IMR-90 (cell line): ENCODE results near the gene CARD8. TPM values are rescaled to one million over a fixed set of nuclear protein-coding genes. Genes with fewer than 3 reads are reported as not detected.

Experiments
- ATAC-seq: fragments of 200-7000 bp; cut with Tn5 transposase; 2 replicates; pipeline ENCODE4 v1.9.1; 2020; ENCODE audit warnings: low read depth, mild to moderate bottlenecking, moderate library complexity
- BruUV-seq: library from RNA; stranded (reverse); fragments of 400-500 nt; replicated peaks from 2 replicates; lab custom pipeline; 2021; lab: Mats Ljungman, UMichigan
- CTCF ChIA-PET: fragments of 300-600 bp; formaldehyde crosslinking; extraction: SDS; loops from one replicate; lab custom pipeline; 2021; ENCODE audit warnings: antibody characterized with exemption; lab: Yijun Ruan, JAX
- POLR2A ChIA-PET: fragments of 300-600 bp; sonication (Branson Sonifier 250); formaldehyde crosslinking; loops from one replicate; lab custom pipeline; 2022; ENCODE audit warnings: antibody characterized with exemption; ENCODE audit not compliant: unreplicated experiment; lab: Charles Lee
- DNase-seq: peaks from one replicate; pipeline ENCODE4 v3.0.0; 2013
- H2AFZ ChIP-seq: replicated peaks from 2 replicates; pipeline ENCODE3; 2013; ENCODE audit warnings: low read length, mild to moderate bottlenecking; ENCODE audit not compliant: poor library complexity
- H2AK5ac ChIP-seq: 2 replicates; pipeline ENCODE4 v1.6.1; 2013; ENCODE audit warnings: low read depth, low read length, inconsistent platforms
- H2AK9ac ChIP-seq: replicated peaks from 2 replicates; pipeline ENCODE3; 2013; ENCODE audit warnings: mild to moderate bottlenecking, low read depth, low read length, moderate library complexity; ENCODE audit not compliant: poor library complexity
- H2BK120ac ChIP-seq: 2 replicates; pipeline ENCODE4 v1.6.1; 2013; ENCODE audit warnings: low read depth, low read length, inconsistent platforms
- H2BK15ac ChIP-seq: 3 replicates; pipeline ENCODE4 v1.6.1; 2013; ENCODE audit warnings: low read depth, low read length, inconsistent platforms
- H2BK20ac ChIP-seq: 2 replicates; pipeline ENCODE4 v1.6.1; 2013; ENCODE audit warnings: low read depth, mild to moderate bottlenecking, inconsistent platforms, low read length, moderate library complexity
- H2BK5ac ChIP-seq: 2 replicates; pipeline ENCODE4 v1.6.1; 2013; ENCODE audit warnings: mild to moderate bottlenecking, low read depth, low read length, inconsistent platforms; ENCODE audit not compliant: poor library complexity, severe bottlenecking
- H3K14ac ChIP-seq: replicated peaks from 2 replicates; pipeline ENCODE4 v1.6.1; 2013; ENCODE audit warnings: low read depth, low read length, inconsistent platforms
- H3K18ac ChIP-seq: 2 replicates; pipeline ENCODE4 v1.6.1; 2013; ENCODE audit warnings: low read depth, low read length, control low read depth
- H3K23ac ChIP-seq: 2 replicates; pipeline ENCODE4 v1.6.1; 2013; ENCODE audit warnings: low read depth, low read length, inconsistent platforms
- H3K27ac ChIP-seq: 2 replicates; pipeline ENCODE4 v1.5.1; 2013; ENCODE audit warnings: mild to moderate bottlenecking, control low read depth, low read length; ENCODE audit not compliant: insufficient read depth
- H3K27me3 ChIP-seq: 2 replicates; pipeline ENCODE4 v1.6.1; 2013; ENCODE audit warnings: low read length; ENCODE audit not compliant: control insufficient read depth, insufficient read depth
- H3K36me3 ChIP-seq: 2 replicates; pipeline ENCODE4 v1.6.1; 2013; ENCODE audit warnings: low read length, mixed read lengths; ENCODE audit not compliant: control insufficient read depth, insufficient read depth
- H3K4ac ChIP-seq: 2 replicates; pipeline ENCODE4 v1.6.1; 2013; ENCODE audit warnings: low read depth, low read length, inconsistent platforms
- H3K4me1 ChIP-seq: 2 replicates; pipeline ENCODE4 v1.6.1; 2013; ENCODE audit warnings: low read length, mixed read lengths; ENCODE audit not compliant: control insufficient read depth, insufficient read depth
- H3K4me2 ChIP-seq: 2 replicates; pipeline ENCODE4 v1.6.1; 2013; ENCODE audit warnings: low read depth, mild to moderate bottlenecking, control low read depth, low read length, moderate library complexity
- H3K4me3 ChIP-seq: 2 replicates; pipeline ENCODE4 v1.5.1; 2013; ENCODE audit warnings: low read depth, mild to moderate bottlenecking, control low read depth, low read length, moderate library complexity; ENCODE audit not compliant: insufficient read depth
- H3K56ac ChIP-seq: 2 replicates; pipeline ENCODE4 v1.6.1; 2013; ENCODE audit warnings: low read length, inconsistent platforms; ENCODE audit not compliant: insufficient read depth; ENCODE audit errors: extremely low read depth
- H3K79me1 ChIP-seq, 2 experiments: 2 replicates each; pipeline ENCODE4 v1.6.1; 2013; ENCODE audit warnings: low read length in 2 of 2, inconsistent platforms in 1 of 2, low read depth in 1 of 2
- H3K9ac ChIP-seq: 2 replicates; pipeline ENCODE4 v1.6.1; 2013; ENCODE audit warnings: low read depth, low read length, control low read depth
- H3K9me1 ChIP-seq: 2 replicates; pipeline ENCODE4 v1.6.1; 2013; ENCODE audit warnings: low read length, inconsistent platforms; ENCODE audit not compliant: insufficient read depth
- H3K9me3 ChIP-seq: 2 replicates; pipeline ENCODE4 v1.6.1; 2013; ENCODE audit warnings: low read length; ENCODE audit not compliant: control insufficient read depth, insufficient read depth
- H4K20me1 ChIP-seq: 2 replicates; pipeline ENCODE4 v1.6.1; 2013; ENCODE audit warnings: low read length, inconsistent platforms; ENCODE audit not compliant: insufficient read depth
- H4K5ac ChIP-seq: 2 replicates; pipeline ENCODE4 v1.6.1; 2013; ENCODE audit warnings: mild to moderate bottlenecking, low read depth, low read length, control low read depth
- H4K8ac ChIP-seq, 2 experiments: 2 replicates each; pipeline ENCODE4 v1.6.1; 2013; ENCODE audit warnings: low read depth in 2 of 2, low read length in 2 of 2, control low read depth in 1 of 2, inconsistent platforms in 1 of 2
- H4K91ac ChIP-seq: 2 replicates; pipeline ENCODE4 v1.6.1; 2013; ENCODE audit warnings: low read depth, low read length, inconsistent platforms; ENCODE audit not compliant: insufficient read depth
- FOS ChIP-seq: fragments of 150-350 bp; IDR thresholded peaks from 2 replicates; pipeline ENCODE4 v1.6.1; 2016; ENCODE audit warnings: low read depth, low read length
- MXI1 ChIP-seq: IDR thresholded peaks from 2 replicates; pipeline ENCODE4 v1.6.1; 2012; ENCODE audit warnings: low read depth, mild to moderate bottlenecking, low read length, moderate library complexity, borderline replicate concordance
- POLR2A ChIP-seq: IDR thresholded peaks from 2 replicates; pipeline ENCODE4 v1.6.1; 2012; ENCODE audit warnings: mild to moderate bottlenecking, low read depth, low read length
- WGBS, 2 experiments: methylation state at CpG; one replicate each; pipeline versions ENCODE4 v1.1.5 to v1.1.7; 2013; ENCODE audit warnings: missing lambda C conversion rate in 2 of 2; ENCODE audit not compliant: insufficient read length in 1 of 2; ENCODE audit errors: extremely low coverage in 2 of 2; 5-methylcytosine and 5-hydroxymethylcytosine counted together
- dilution Hi-C: fragments of 300-500 bp; cut with HindIII; formaldehyde crosslinking; loops from one replicate; pipeline ENCODE4 v1.14.3; 2018; ENCODE audit warnings: low sequenced_read_pairs; ENCODE audit not compliant: unreplicated experiment
- in situ Hi-C: fragments of 300-500 bp; cut with MboI; formaldehyde crosslinking; loops from 3 replicates; pipeline ENCODE4 v1.14.3; 2019; ENCODE audit warnings: low sequenced_read_pairs, inconsistent platforms, mixed read lengths
- intact Hi-C: fragments of 100-400 bp; cut with micrococcal nuclease; formaldehyde crosslinking; loops from 2 replicates; pipeline ENCODE4 v1.10.0; 2022
- polyA plus RNA-seq, 3 experiments: library from polyadenylated mRNA; depleted of rRNA; stranded (reverse); fragments of >200 nt; gene quantifications; 2 replicates each; pipeline ENCODE4 v1.2.3, GENCODE V29; 2012; ENCODE audit warnings: low replicate concordance in 1 of 3
- total RNA-seq: library from RNA; depleted of rRNA; stranded (reverse); fragments of >200 nt; gene quantifications from 2 replicates; pipeline ENCODE4 v1.2.3, GENCODE V29; 2012

Gene CARD8
- total and polyA plus RNA-seq, 2 of the 4 experiments (the other 2 are of a cell fraction) = 11.3 to 15.5 TPM

GRCh38 chr19:48186015-48186414 is 69.7 kb downstream of the CARD8 start:
- H2BK120ac ChIP-seq = no peak overlapping the region
- intact Hi-C loops = no loop called here
- peaks cover 16% of the 10 kb centered on the region for H3K36me3 ChIP-seq
- H2AK9ac ChIP-seq = no peak overlapping the region
- H3K23ac ChIP-seq = no peak overlapping the region
- no peak overlapping the region for H2BK20ac ChIP-seq
- WGBS, 2 experiments = no CpG with 5 or more reads among the region's 5 CpGs
- H3K4me2 ChIP-seq = no peak overlapping the region
- ChIA-PET CTCF (no interaction called here), POLR2A (no interaction called here)
- H3K14ac ChIP-seq = no peak overlapping the region
- no peak overlapping the region for H3K9ac ChIP-seq
- H4K20me1 ChIP-seq = no peaks in the 10 kb centered on the region; the same call in none of the 2 replicates
- no peak overlapping the region for H3K18ac ChIP-seq
- dilution Hi-C loops = no loop called here
- no peak overlapping the region for H2AK5ac ChIP-seq
- H3K4me1 ChIP-seq = no peaks in the 10 kb centered on the region
- H3K27me3 ChIP-seq = no peaks in the 10 kb centered on the region
- H2AFZ ChIP-seq = no peak overlapping the region
- DNase-seq (no peak), ATAC-seq (no peak)
- H3K79me1 ChIP-seq = 0 out of 4 replicates have a peak, but pooled peaks cover 0 to 4% of the 10 kb centered on the region in 2 experiments
- H3K9me3 ChIP-seq = peaks cover 5% of the 10 kb centered on the region
- no peak overlapping the region for H4K5ac ChIP-seq
- in situ Hi-C loops = no loop called here
- H4K8ac ChIP-seq = no peak overlapping the region
- no peak overlapping the region for H4K91ac ChIP-seq
- no peak overlapping the region for H2BK15ac ChIP-seq
- TF ChIP-seq MXI1 (no peak), FOS (no peak), POLR2A (no peak)
- H3K4ac ChIP-seq = no peak overlapping the region
- no peak overlapping the region for H2BK5ac ChIP-seq
- BruUV-seq = no TSS peak
- no peak overlapping the region for H3K4me3 ChIP-seq
- H3K9me1 ChIP-seq = 0 out of 2 replicates have a peak, but pooled peaks cover 5% of the 10 kb centered on the region
- H3K27ac ChIP-seq = no peak overlapping the region
- H3K56ac ChIP-seq = no peak overlapping the region
